A549 (cell line): Measurements from ENCODE around the gene GGTA1. TPM values are rescaled to one million over a fixed set of nuclear protein-coding genes. Genes with fewer than 3 reads are reported as not detected.
"Not testable (repeated sequence)": the region's sequence is repeated elsewhere in the genome, so short reads cannot be mapped to it uniquely, and the experiment has no call there.

ENCODE experiments used
- ATAC-seq, 2 experiments: fragments of 200-7000 bp in 1 of 2; fragments of >200 bp in 1 of 2; cut with Nextera tagmentation in 1 of 2; cut with Tn5 transposase in 1 of 2; 3 replicates each; pipeline versions ENCODE4 v1.8.0 to v1.9.1; 2018 to 2020; ENCODE audit warnings: mild to moderate bottlenecking in 1 of 2, moderate library complexity in 1 of 2
- CTCF ChIA-PET: fragments of 300-600 bp; sonication (Branson Sonifier 250); formaldehyde crosslinking; extraction: SDS; loops from one replicate; lab custom pipeline; 2021; ENCODE audit warnings: antibody characterized with exemption, inconsistent platforms; lab: Yijun Ruan, JAX
- POLR2A ChIA-PET: fragments of 350-600 bp; formaldehyde crosslinking; extraction: SDS; loops from one replicate; lab custom pipeline; 2021; ENCODE audit warnings: antibody characterized with exemption, inconsistent platforms; lab: Yijun Ruan, JAX
- DNase-seq, 2 experiments: peaks; one replicate each; pipeline versions ENCODE4 v3.0.0 to v3.0.0-alpha.2; 2011 to 2016; ENCODE audit warnings: low read depth in 1 of 2, low spot score in 1 of 2
- FAIRE-seq: peaks from 2 replicates; lab custom pipeline; 2011; peaks lifted over from hg19 to GRCh38; lab: Jason Lieb, UNC
- H3K27ac ChIP-seq, 2 experiments: fragments of >200 bp; sonication (Bioruptor Twin); formaldehyde crosslinking; 3 replicates each; pipeline ENCODE4 v1.5.1; 2016 to 2017
- H3K4me1 ChIP-seq: fragments of >200 bp; sonication (Bioruptor Twin); formaldehyde crosslinking; 3 replicates; pipeline ENCODE4 v1.6.1; 2016
- H3K4me2 ChIP-seq: fragments of >200 bp; sonication (Bioruptor Twin); formaldehyde crosslinking; 3 replicates; pipeline ENCODE4 v1.6.1; 2016
- H3K4me3 ChIP-seq: fragments of >200 bp; sonication (Bioruptor Twin); formaldehyde crosslinking; 3 replicates; pipeline ENCODE4 v1.5.1; 2016
- H3K9me3 ChIP-seq: fragments of >200 bp; sonication (Bioruptor Twin); formaldehyde crosslinking; 3 replicates; pipeline ENCODE4 v1.6.1; 2016
- ATOH8 ChIP-seq: fragments of 250-450 bp; sonication (Bioruptor Pico); IDR thresholded peaks from 2 replicates; pipeline ENCODE4 v1.5.0; 2020; ENCODE audit warnings: low read depth, mild to moderate bottlenecking, moderate library complexity
- EP300 ChIP-seq, 2 experiments: fragments of >200 bp; sonication (Bioruptor Twin); formaldehyde crosslinking; IDR thresholded peaks; 2 replicates in 1 of 2; 3 replicates in 1 of 2; pipeline ENCODE4 v1.6.1; 2016 to 2017
- FOSB ChIP-seq: fragments of 250-450 bp; sonication (Bioruptor Pico); IDR thresholded peaks from 2 replicates; pipeline ENCODE4 v1.5.0; 2020; ENCODE audit warnings: mild to moderate bottlenecking, moderate library complexity
- FOSL2 ChIP-seq, 2 experiments: fragments of 450-650 bp in 1 of 2; fragments of >200 bp in 1 of 2; sonication (Bioruptor Twin) in 1 of 2; formaldehyde crosslinking; IDR thresholded peaks; 2 replicates each; pipeline versions ENCODE4 v1.5.0 to v1.6.1; 2016 to 2020; ENCODE audit warnings: mild to moderate bottlenecking in 1 of 2, moderate library complexity in 1 of 2
- FOXS1 ChIP-seq: fragments of 250-450 bp; sonication (Bioruptor Pico); IDR thresholded peaks from 2 replicates; pipeline ENCODE4 v1.5.0; 2020; ENCODE audit warnings: mild to moderate bottlenecking, moderate library complexity
- GATA3 ChIP-seq: IDR thresholded peaks from 2 replicates; pipeline ENCODE4 v1.6.1; 2012; ENCODE audit warnings: borderline replicate concordance
- HES2 ChIP-seq: fragments of >200 bp; sonication (Bioruptor Twin); formaldehyde crosslinking; IDR thresholded peaks from 2 replicates; pipeline ENCODE4 v1.6.1; 2016
- HEYL ChIP-seq: fragments of 250-450 bp; sonication (Bioruptor Pico); IDR thresholded peaks from 2 replicates; pipeline ENCODE4 v1.8.0; 2021; ENCODE audit warnings: mild to moderate bottlenecking, moderate library complexity
- HOXA7 ChIP-seq: fragments of 250-450 bp; sonication (Bioruptor Pico); IDR thresholded peaks from 2 replicates; pipeline ENCODE4 v1.5.0; 2020; ENCODE audit warnings: mild to moderate bottlenecking, moderate library complexity
- KDM1A ChIP-seq: fragments of 200-600 bp; sonication (generic); IDR thresholded peaks from 2 replicates; pipeline ENCODE4 v1.6.1; 2016; ENCODE audit warnings: low read depth, mild to moderate bottlenecking
- KDM5A ChIP-seq: fragments of 200-600 bp; sonication (generic); IDR thresholded peaks from 2 replicates; pipeline ENCODE4 v1.6.1; 2016; ENCODE audit warnings: antibody characterized with exemption, mild to moderate bottlenecking
- MAZ ChIP-seq: fragments of 150-350 bp; IDR thresholded peaks from 2 replicates; pipeline ENCODE4 v1.6.1; 2014; ENCODE audit warnings: antibody characterized with exemption, low read depth, low read length, borderline replicate concordance
- PHF8 ChIP-seq: fragments of 200-600 bp; sonication (generic); IDR thresholded peaks from 2 replicates; pipeline ENCODE4 v1.6.1; 2016; ENCODE audit warnings: low read depth, mild to moderate bottlenecking, antibody characterized with exemption, moderate library complexity, borderline replicate concordance
- RAD21 ChIP-seq, 2 experiments: fragments of >200 bp in 1 of 2; sonication (Bioruptor Twin) in 1 of 2; formaldehyde crosslinking in 1 of 2; IDR thresholded peaks in 1 of 2; conservative IDR thresholded peaks in 1 of 2; 2 replicates in 1 of 2; 3 replicates in 1 of 2; pipeline ENCODE4 v1.6.1; 2012 to 2018; ENCODE audit warnings: inconsistent platforms in 1 of 2
- RCOR1 ChIP-seq: fragments of 150-350 bp; IDR thresholded peaks from 2 replicates; pipeline ENCODE4 v1.6.1; 2014; ENCODE audit warnings: antibody characterized with exemption, low read length, low read depth
- REST ChIP-seq: fragments of 200-600 bp; sonication (generic); IDR thresholded peaks from 2 replicates; pipeline ENCODE4 v1.6.1; 2016; ENCODE audit warnings: antibody characterized with exemption, mild to moderate bottlenecking, moderate library complexity
- RFX5 ChIP-seq: fragments of 450-650 bp; IDR thresholded peaks from 2 replicates; pipeline ENCODE4 v1.7.1; 2014; ENCODE audit warnings: antibody characterized with exemption, mild to moderate bottlenecking, moderate library complexity
- SMC3 ChIP-seq: fragments of >200 bp; sonication (Bioruptor Twin); formaldehyde crosslinking; IDR thresholded peaks from 3 replicates; pipeline ENCODE4 v1.6.1; 2018; ENCODE audit warnings: inconsistent platforms
- TFCP2L1 ChIP-seq: fragments of 250-450 bp; sonication (Bioruptor Pico); IDR thresholded peaks from 2 replicates; pipeline ENCODE4 v1.5.0; 2021; ENCODE audit warnings: mild to moderate bottlenecking
- ZC3H11A ChIP-seq: fragments of 450-650 bp; IDR thresholded peaks from 2 replicates; pipeline ENCODE4 v1.6.1; 2014; ENCODE audit warnings: antibody characterized with exemption, mild to moderate bottlenecking
- ZNF302 ChIP-seq: fragments of 250-450 bp; sonication (Bioruptor Pico); IDR thresholded peaks from 2 replicates; pipeline ENCODE4 v1.9.0; 2021; ENCODE audit warnings: inconsistent platforms, mild to moderate bottlenecking, moderate library complexity
- ZSCAN20 ChIP-seq: fragments of 250-450 bp; sonication (Bioruptor Pico); IDR thresholded peaks from 2 replicates; pipeline ENCODE4 v1.8.0; 2022; ENCODE audit warnings: mild to moderate bottlenecking, moderate library complexity
- WGBS: methylation state at CpG from one replicate; pipeline ENCODE4 v1.1.6; 2017; ENCODE audit errors: missing lambda C conversion rate; 5-methylcytosine and 5-hydroxymethylcytosine counted together
- polyA plus RNA-seq, 4 experiments: library from polyadenylated mRNA; depleted of rRNA in 3 of 4; stranded (reverse); fragments of >200 nt; fragmentation: RNase III in 1 of 4; extraction: RNeasy Plus Mini Kit Qiagen cat#74134 plus additional on column Dnase treatment in 1 of 4; gene quantifications; 2 replicates in 3 of 4; 3 replicates in 1 of 4; pipeline ENCODE4 v1.2.3, GENCODE V29; 2011 to 2017
- TF ChIP-seq, protein P1 (sequence below): IDR thresholded peaks from 2 replicates; pipeline ENCODE4 v1.6.1; 2012
- TF ChIP-seq, protein P2 (sequence below): IDR thresholded peaks from 2 replicates; pipeline ENCODE4 v1.6.1; 2012
- TF ChIP-seq, protein P3 (sequence below): IDR thresholded peaks from 2 replicates; pipeline ENCODE4 v1.6.1; 2012; ENCODE audit warnings: low read depth, borderline replicate concordance

The GGTA1 gene
- polyA plus RNA-seq, 2 of the 4 experiments (the other 2 are of a cell fraction): 0.05 TPM; not detected in 1

- H3K4me2 ChIP-seq, FAIRE-seq, H3K4me3 ChIP-seq, POLR2A ChIA-PET, ATAC-seq, H3K4me1 ChIP-seq, H3K9me3 ChIP-seq, DNase-seq, H3K27ac ChIP-seq: not testable (repeated sequence)
- CTCF ChIA-PET: interaction anchor here (0.6 to 1.7 kb wide), 4 partner anchors 18 to 59 kb away, joined by 3 to 10 read pairs (median 4); no protein-coding TSS in a partner anchor
- TF ChIP-seq ZC3H11A: peak; percentile 78
- WGBS: 74% methylated on average over 4 of the region's 4 CpGs
Observed at GRCh38 chr9:121458449-121458848, 41.2 kb downstream of the GGTA1 start.

- no peak for ATAC-seq
- TF ChIP-seq KDM1A (no peak), KDM5A (no peak), RAD21 (conservative IDR thresholded peaks at IDR 0.05 in 1 of 2, IDR thresholded peaks at IDR 0.05 in 1 of 2) (no peak), FOXS1 (CRISPR knock-in tag) (no peak), RCOR1 (no peak), ZNF302 (CRISPR knock-in tag) (no peak), ZSCAN20 (CRISPR knock-in tag) (no peak), TFCP2L1 (CRISPR knock-in tag) (no peak), HES2 (no peak), SMC3 (no peak)
- TF ChIP-seq, protein P1, sequence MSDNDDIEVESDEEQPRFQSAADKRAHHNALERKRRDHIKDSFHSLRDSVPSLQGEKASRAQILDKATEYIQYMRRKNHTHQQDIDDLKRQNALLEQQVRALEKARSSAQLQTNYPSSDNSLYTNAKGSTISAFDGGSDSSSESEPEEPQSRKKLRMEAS: no peak
- TF ChIP-seq, protein P2, sequence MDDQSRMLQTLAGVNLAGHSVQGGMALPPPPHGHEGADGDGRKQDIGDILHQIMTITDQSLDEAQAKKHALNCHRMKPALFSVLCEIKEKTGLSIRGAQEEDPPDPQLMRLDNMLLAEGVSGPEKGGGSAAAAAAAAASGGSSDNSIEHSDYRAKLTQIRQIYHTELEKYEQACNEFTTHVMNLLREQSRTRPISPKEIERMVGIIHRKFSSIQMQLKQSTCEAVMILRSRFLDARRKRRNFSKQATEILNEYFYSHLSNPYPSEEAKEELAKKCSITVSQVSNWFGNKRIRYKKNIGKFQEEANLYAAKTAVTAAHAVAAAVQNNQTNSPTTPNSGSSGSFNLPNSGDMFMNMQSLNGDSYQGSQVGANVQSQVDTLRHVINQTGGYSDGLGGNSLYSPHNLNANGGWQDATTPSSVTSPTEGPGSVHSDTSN: no peak
- POLR2A ChIA-PET: no interaction called here
- no peak for FAIRE-seq
- Histone ChIP-seq H3K4me1 (no peaks in the 10 kb centered on the region), H3K27ac (no peak overlapping the region), H3K4me2 (no peak overlapping the region), H3K9me3 (no peaks in the 10 kb centered on the region), H3K4me3 (no peak overlapping the region)
- CTCF ChIA-PET: interaction anchor here (0.6 to 6.9 kb wide), 6 partner anchors 12 to 241 kb away, joined by 3 to 39 read pairs (median 4); no protein-coding TSS in a partner anchor
- 37% methylated on average over 8 of the region's 8 CpGs for WGBS
- no peak for DNase-seq
Observed at GRCh38 chr9:121455527-121456239, 44.0 kb downstream of the GGTA1 start.

DNA sequence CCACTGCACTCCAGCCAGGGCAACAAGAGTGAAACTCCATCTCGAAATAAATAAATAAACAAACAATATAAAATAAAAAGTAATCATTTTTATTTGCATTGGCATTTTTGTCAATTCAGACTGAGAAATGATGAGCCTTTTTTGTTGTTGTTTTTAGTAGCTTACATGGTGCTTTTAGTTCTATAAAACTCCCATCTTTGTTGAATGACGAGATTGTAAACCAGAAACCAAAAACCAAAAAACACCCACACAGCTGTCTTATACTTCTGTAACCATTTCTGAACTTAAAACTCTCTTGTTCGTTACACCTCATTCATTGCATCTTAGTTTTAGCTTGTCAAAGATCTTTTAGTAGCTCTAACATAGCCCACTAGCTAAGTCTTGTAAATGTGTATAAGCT lies 44.7 kb downstream of the GGTA1 start:
- no peak for TF ChIP-seq KDM5A
- TF ChIP-seq, protein P3, sequence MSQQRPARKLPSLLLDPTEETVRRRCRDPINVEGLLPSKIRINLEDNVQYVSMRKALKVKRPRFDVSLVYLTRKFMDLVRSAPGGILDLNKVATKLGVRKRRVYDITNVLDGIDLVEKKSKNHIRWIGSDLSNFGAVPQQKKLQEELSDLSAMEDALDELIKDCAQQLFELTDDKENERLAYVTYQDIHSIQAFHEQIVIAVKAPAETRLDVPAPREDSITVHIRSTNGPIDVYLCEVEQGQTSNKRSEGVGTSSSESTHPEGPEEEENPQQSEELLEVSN: no peak
- no peak for TF ChIP-seq GATA3
- TF ChIP-seq HOXA7 (CRISPR knock-in tag): no peak
- TF ChIP-seq REST: no peak
- TF ChIP-seq ZNF302 (CRISPR knock-in tag): no peak
- TF ChIP-seq RFX5: no peak
- TF ChIP-seq FOSB (CRISPR knock-in tag): no peak
- TF ChIP-seq ATOH8 (CRISPR knock-in tag): no peak
- TF ChIP-seq SMC3: no peak
- TF ChIP-seq MAZ: no peak
- no peak for TF ChIP-seq HEYL
- TF ChIP-seq FOSL2 (IDR thresholded peaks at IDR 0.05): no peak
- TF ChIP-seq FOSL2 (CRISPR knock-in tag; IDR thresholded peaks at IDR 0.05): no peak
- TF ChIP-seq KDM1A: no peak
- no peak for TF ChIP-seq PHF8
- TF ChIP-seq EP300 (IDR thresholded peaks at IDR 0.05): no peak
- ATAC-seq (no peak), DNase-seq (no peak), FAIRE-seq (no peak)
- Histone ChIP-seq H3K9me3 (no peaks in the 10 kb centered on the region), H3K4me3 (no peak overlapping the region), H3K4me1 (no peaks in the 10 kb centered on the region), H3K27ac (no peak overlapping the region), H3K4me2 (no peak overlapping the region)
- ChIA-PET POLR2A (no interaction called here), CTCF (interaction anchor here (1.2 to 6.9 kb wide), 5 partner anchors 11 to 135 kb away, joined by 3 to 39 read pairs (median 4); no protein-coding TSS in a partner anchor)
- WGBS: 21% methylated on average over 3 of the region's 3 CpGs
